A673 (cell line): ENCODE data around the gene SAP130. TPM values are rescaled to one million over a fixed set of nuclear protein-coding genes. Genes with fewer than 3 reads are reported as not detected.

Experiments
- BruUV-seq: library from RNA; stranded (reverse); fragments of 400-500 nt; replicated peaks from 2 replicates; lab custom pipeline; 2021; lab: Mats Ljungman, UMichigan
- CTCF ChIA-PET: fragments of 300-600 bp; sonication (Branson Sonifier 250); formaldehyde crosslinking; loops from one replicate; lab custom pipeline; 2022; ENCODE audit warnings: antibody characterized with exemption; lab: Charles Lee
- POLR2A ChIA-PET: fragments of 300-600 bp; sonication (Branson Sonifier 250); formaldehyde crosslinking; loops from one replicate; lab custom pipeline; 2022; ENCODE audit warnings: antibody characterized with exemption; ENCODE audit not compliant: low non-redundant PET; lab: Charles Lee
- DNase-seq: peaks from one replicate; pipeline ENCODE4 v3.0.0-alpha.2; 2015; ENCODE audit warnings: low spot score
- H3K27ac ChIP-seq: fragments of 200-600 bp; sonication (generic); 2 replicates; pipeline ENCODE4 v1.5.1; 2016; ENCODE audit warnings: mixed run types, low read depth, mild to moderate bottlenecking, mixed read lengths, antibody characterized with exemption, low read length; ENCODE audit not compliant: poor library complexity, severe bottlenecking
- H3K27me3 ChIP-seq: fragments of 200-600 bp; sonication (generic); replicated peaks from 2 replicates; pipeline ENCODE4 v1.6.1; 2017; ENCODE audit warnings: mixed run types, low read depth, mild to moderate bottlenecking, mixed read lengths, antibody characterized with exemption, low read length; ENCODE audit not compliant: insufficient read depth, poor library complexity
- H3K36me3 ChIP-seq: fragments of 200-600 bp; sonication (generic); 2 replicates; pipeline ENCODE4 v1.6.1; 2016; ENCODE audit warnings: mixed run types, mild to moderate bottlenecking, mixed read lengths, antibody characterized with exemption, low read length; ENCODE audit not compliant: insufficient read depth, poor library complexity, severe bottlenecking
- H3K4me1 ChIP-seq: fragments of 200-600 bp; sonication (generic); 2 replicates; pipeline ENCODE4 v1.6.1; 2017; ENCODE audit warnings: mixed run types, mild to moderate bottlenecking, mixed read lengths, antibody characterized with exemption, low read length; ENCODE audit not compliant: insufficient read depth, poor library complexity, severe bottlenecking
- H3K4me3 ChIP-seq: fragments of 200-600 bp; sonication (generic); 2 replicates; pipeline ENCODE4 v1.5.1; 2016; ENCODE audit warnings: low read depth, mixed run types, mild to moderate bottlenecking, mixed read lengths, low read length; ENCODE audit not compliant: poor library complexity, severe bottlenecking
- H3K9me3 ChIP-seq: fragments of 200-600 bp; sonication (generic); 2 replicates; pipeline ENCODE4 v1.6.1; 2016; ENCODE audit warnings: mixed run types, low read depth, mild to moderate bottlenecking, mixed read lengths, antibody characterized with exemption, low read length; ENCODE audit not compliant: poor library complexity, severe bottlenecking
- EZH2 ChIP-seq: fragments of 200-600 bp; sonication (generic); IDR thresholded peaks from 2 replicates; pipeline ENCODE4 v1.6.1; 2017; ENCODE audit warnings: borderline replicate concordance, low read depth, mild to moderate bottlenecking, mixed read lengths, antibody characterized with exemption, low read length; ENCODE audit not compliant: poor library complexity, severe bottlenecking
- intact Hi-C: fragments of 100-400 bp; cut with micrococcal nuclease; formaldehyde crosslinking; loops from one replicate; pipeline ENCODE4 v1.10.0; 2022; ENCODE audit not compliant: unreplicated experiment
- total RNA-seq: library from RNA; stranded (reverse); gene quantifications from 2 replicates; pipeline ENCODE4 v1.2.3, GENCODE V29; 2021
- TF ChIP-seq, protein P1 (sequence below): fragments of 300-800, 200-600 bp; sonication (generic); conservative IDR thresholded peaks from 2 replicates; pipeline ENCODE4 v1.5.1; 2017; ENCODE audit warnings: low read depth, mild to moderate bottlenecking, antibody characterized with exemption, low read length, moderate library complexity, mixed read lengths

Gene SAP130
- total RNA-seq, 1 experiment from 2014 or later = 40.4 TPM

DNA sequence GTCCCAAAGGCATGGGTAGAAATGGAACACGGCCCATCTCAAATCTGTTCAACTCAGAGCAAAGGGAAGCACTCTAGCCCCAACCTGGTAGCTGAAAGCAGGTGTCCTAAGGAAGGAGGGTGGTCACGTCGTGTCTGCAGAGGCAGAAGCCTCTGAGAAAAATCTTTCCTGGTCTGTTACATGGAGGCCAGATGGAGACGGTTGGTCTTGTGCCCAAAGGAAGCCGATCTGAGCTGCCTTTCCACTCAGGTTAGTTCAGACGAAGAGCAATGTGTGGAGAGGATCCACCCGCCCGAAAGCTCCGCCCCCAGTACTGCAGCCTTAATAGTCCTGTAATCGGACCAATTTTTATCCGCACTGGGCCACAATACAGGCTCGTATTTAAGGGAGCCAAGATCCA is 87.2 kb downstream of the SAP130 start:
- no peaks in the 10 kb centered on the region for H3K27me3 ChIP-seq
- CTCF ChIA-PET = no interaction called here

DNA sequence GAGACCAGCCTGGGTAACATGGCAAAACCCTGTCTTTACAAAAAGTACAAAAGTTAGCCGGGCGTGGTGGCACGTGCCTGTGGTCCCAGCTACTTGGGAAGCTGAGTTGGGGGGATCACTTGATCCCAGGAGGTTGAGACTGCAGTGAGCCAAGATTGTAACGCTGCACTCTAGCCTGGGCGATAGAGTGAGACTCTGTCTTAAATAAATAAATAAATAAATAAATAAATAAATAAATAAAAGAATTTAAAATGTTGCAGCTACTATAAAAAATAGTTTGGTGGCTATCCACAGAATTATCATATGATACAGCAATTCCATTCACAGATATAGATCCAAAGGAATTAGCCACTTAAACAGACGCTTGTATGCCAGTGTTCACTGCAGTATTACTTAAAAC is 92.5 kb downstream of the SAP130 start:
- no TSS peak for BruUV-seq
- CTCF ChIA-PET = no interaction called here
- intact Hi-C loops = no loop called here

More for the DNA sequence above, 87.2 kb downstream of the SAP130 start:
- Histone ChIP-seq H3K27ac (no peak overlapping the region), H3K4me3 (no peak overlapping the region), H3K9me3 (no peaks in the 10 kb centered on the region), H3K4me1 (no peaks in the 10 kb centered on the region), H3K36me3 (peaks cover 30% of the 10 kb centered on the region)
- BruUV-seq = no TSS peak
- intact Hi-C loops = no loop called here
- no peak for TF ChIP-seq EZH2
- TF ChIP-seq, protein P1, sequence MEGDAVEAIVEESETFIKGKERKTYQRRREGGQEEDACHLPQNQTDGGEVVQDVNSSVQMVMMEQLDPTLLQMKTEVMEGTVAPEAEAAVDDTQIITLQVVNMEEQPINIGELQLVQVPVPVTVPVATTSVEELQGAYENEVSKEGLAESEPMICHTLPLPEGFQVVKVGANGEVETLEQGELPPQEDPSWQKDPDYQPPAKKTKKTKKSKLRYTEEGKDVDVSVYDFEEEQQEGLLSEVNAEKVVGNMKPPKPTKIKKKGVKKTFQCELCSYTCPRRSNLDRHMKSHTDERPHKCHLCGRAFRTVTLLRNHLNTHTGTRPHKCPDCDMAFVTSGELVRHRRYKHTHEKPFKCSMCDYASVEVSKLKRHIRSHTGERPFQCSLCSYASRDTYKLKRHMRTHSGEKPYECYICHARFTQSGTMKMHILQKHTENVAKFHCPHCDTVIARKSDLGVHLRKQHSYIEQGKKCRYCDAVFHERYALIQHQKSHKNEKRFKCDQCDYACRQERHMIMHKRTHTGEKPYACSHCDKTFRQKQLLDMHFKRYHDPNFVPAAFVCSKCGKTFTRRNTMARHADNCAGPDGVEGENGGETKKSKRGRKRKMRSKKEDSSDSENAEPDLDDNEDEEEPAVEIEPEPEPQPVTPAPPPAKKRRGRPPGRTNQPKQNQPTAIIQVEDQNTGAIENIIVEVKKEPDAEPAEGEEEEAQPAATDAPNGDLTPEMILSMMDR = no peak
- no peak for DNase-seq
- POLR2A ChIA-PET = no interaction called here

DNA sequence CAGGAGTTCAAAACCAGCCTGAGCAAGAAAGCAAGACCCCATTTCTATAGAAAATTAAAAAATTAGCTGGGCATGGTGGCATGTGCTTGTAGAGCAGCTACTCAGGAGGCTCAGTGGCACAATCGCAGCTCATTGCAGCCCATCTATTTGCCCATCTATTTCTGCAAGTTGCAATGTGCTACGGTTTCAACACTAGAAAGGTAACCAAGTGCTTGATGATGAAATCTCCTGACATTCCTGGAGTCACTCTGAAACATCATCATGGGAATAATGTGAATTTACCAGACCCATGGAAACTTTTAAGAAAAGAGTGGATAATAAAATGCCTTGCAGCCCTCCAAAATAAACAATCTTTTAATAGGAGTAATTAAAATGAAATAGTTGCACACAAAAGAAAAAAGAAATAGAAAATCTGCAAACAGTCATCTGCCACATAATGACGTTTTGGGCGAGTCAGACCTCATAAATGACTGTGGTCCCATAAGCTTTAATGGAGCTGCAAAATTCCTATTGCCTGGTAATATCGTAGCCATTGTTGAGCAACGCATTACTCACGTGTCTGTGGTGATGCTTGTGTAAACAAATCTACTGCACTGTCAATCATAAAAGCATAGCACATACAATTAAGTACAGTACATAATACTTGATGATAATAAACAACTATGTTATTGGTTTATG is 95.5 kb downstream of the SAP130 start:
- BruUV-seq = no TSS peak
- POLR2A ChIA-PET = no interaction called here
- no peak for TF ChIP-seq EZH2
- TF ChIP-seq, protein P1 = no peak
- H3K36me3 ChIP-seq = no peaks in the 10 kb centered on the region
- H3K27me3 ChIP-seq = no peaks in the 10 kb centered on the region
- H3K4me3 ChIP-seq = no peak overlapping the region
- intact Hi-C loops = no loop called here
- H3K9me3 ChIP-seq = no peaks in the 10 kb centered on the region
- H3K27ac ChIP-seq = no peak overlapping the region
- no peak for DNase-seq
- no peaks in the 10 kb centered on the region for H3K4me1 ChIP-seq
- CTCF ChIA-PET = no interaction called here

More for the DNA sequence above, 92.5 kb downstream of the SAP130 start:
- no peaks in the 10 kb centered on the region for H3K36me3 ChIP-seq
- no peak overlapping the region for H3K4me3 ChIP-seq
- POLR2A ChIA-PET = no interaction called here
- H3K9me3 ChIP-seq = no peaks in the 10 kb centered on the region
- no peaks in the 10 kb centered on the region for H3K4me1 ChIP-seq
- TF ChIP-seq, protein P1 = no peak
- TF ChIP-seq EZH2 = no peak
- no peaks in the 10 kb centered on the region for H3K27me3 ChIP-seq
- H3K27ac ChIP-seq = no peak overlapping the region
- DNase-seq = no peak
